Mucosa of descending colon (tissue), 3 donors: ENCODE data around the gene GMDS. TPM values are rescaled to one million over a fixed set of nuclear protein-coding genes. Genes with fewer than 3 reads are reported as not detected.
A peak's percentile ranks its signal among the peaks of the same experiment; 100 is the strongest.

ENCODE experiments used
- ATAC-seq: fragments of 200-7000 bp; cut with Tn5 transposase; one replicate; pipeline ENCODE4 v1.9.1; 2020; ENCODE audit warnings: mild to moderate bottlenecking, moderate library complexity
- DNase-seq, 3 donors: peaks; one replicate each; pipeline ENCODE4 v3.0.0-alpha.2; 2020
- H3K36me3 ChIP-seq: fragments of 200-600 bp; one replicate; pipeline ENCODE4 v1.8.0; 2021; ENCODE audit warnings: low read depth, mild to moderate bottlenecking
- H3K4me1 ChIP-seq: fragments of 200-600 bp; one replicate; pipeline ENCODE4 v1.8.0; 2021; ENCODE audit warnings: low read depth, mild to moderate bottlenecking
- H3K4me3 ChIP-seq: fragments of 200-600 bp; one replicate; pipeline ENCODE4 v1.8.0; 2021; ENCODE audit warnings: mild to moderate bottlenecking
- H3K9me3 ChIP-seq: fragments of 200-600 bp; one replicate; pipeline ENCODE4 v1.8.0; 2021; ENCODE audit warnings: mild to moderate bottlenecking
- intact Hi-C, 2 donors: fragments of 100-400 bp; cut with DNase I in 1 of 2; cut with micrococcal nuclease in 1 of 2; formaldehyde crosslinking; loops; one replicate each; pipeline versions ENCODE4 v1.11.0 to v1.11.1; 2022; cut with DNase I, micrococcal nuclease
- total RNA-seq, 3 donors: library from RNA; stranded (reverse); fragmentation: NEBNext Ultra II Directional in 2 of 3; extraction: Animal tissue kit (Norgen Biotek cat#: 25700) in 2 of 3; gene quantifications; one replicate each; pipeline versions ENCODE4 v1.2.1 to v1.2.4, GENCODE V29; 2021 to 2023
- TF ChIP-seq, protein P1 (sequence below): fragments of 200-600 bp; IDR thresholded peaks from one replicate; pipeline ENCODE4 v1.8.0; 2022; ENCODE audit warnings: antibody characterized with exemption, mild to moderate bottlenecking
- donor health status: DM: no; HTN: no; CAD: no; lungs with moderate emphysema.
- donor health status: DM: no; HTN: no; CAD: no.
- donor health status: DM: no; HTN: yes; CAD: no.

GMDS gene
- total RNA-seq, 3 donors from 2014 or later: 68.0 to 228 (median 135) TPM

DNA sequence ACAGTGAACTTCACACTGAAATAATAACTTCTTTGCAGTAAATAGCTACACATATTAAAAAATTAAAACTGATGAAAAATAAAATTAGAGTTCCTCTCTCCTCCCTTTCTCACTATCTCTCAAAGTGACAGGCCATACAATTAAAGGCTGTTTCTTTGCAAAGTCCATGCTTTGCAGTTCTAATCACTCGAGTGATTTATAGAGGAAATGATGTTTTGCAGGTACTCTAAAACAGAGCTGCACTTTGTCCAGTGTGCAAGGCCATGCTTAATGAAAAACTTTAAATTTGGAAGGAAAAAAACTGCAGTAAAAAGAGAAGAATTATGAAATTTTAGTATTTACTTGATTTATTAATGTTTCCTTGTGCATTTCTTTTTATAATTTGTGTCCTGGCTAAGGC, 112.5 kb downstream of the GMDS start:
- H3K4me3 ChIP-seq: no peak overlapping the region
- no peak for DNase-seq
- no peaks in the 10 kb centered on the region for H3K9me3 ChIP-seq
- no peaks in the 10 kb centered on the region for H3K36me3 ChIP-seq
- TF ChIP-seq, protein P1, sequence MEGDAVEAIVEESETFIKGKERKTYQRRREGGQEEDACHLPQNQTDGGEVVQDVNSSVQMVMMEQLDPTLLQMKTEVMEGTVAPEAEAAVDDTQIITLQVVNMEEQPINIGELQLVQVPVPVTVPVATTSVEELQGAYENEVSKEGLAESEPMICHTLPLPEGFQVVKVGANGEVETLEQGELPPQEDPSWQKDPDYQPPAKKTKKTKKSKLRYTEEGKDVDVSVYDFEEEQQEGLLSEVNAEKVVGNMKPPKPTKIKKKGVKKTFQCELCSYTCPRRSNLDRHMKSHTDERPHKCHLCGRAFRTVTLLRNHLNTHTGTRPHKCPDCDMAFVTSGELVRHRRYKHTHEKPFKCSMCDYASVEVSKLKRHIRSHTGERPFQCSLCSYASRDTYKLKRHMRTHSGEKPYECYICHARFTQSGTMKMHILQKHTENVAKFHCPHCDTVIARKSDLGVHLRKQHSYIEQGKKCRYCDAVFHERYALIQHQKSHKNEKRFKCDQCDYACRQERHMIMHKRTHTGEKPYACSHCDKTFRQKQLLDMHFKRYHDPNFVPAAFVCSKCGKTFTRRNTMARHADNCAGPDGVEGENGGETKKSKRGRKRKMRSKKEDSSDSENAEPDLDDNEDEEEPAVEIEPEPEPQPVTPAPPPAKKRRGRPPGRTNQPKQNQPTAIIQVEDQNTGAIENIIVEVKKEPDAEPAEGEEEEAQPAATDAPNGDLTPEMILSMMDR: no peak
- peak; percentile 39 for ATAC-seq
- H3K4me1 ChIP-seq: no peaks in the 10 kb centered on the region
- intact Hi-C loops: no loop called here

DNA sequence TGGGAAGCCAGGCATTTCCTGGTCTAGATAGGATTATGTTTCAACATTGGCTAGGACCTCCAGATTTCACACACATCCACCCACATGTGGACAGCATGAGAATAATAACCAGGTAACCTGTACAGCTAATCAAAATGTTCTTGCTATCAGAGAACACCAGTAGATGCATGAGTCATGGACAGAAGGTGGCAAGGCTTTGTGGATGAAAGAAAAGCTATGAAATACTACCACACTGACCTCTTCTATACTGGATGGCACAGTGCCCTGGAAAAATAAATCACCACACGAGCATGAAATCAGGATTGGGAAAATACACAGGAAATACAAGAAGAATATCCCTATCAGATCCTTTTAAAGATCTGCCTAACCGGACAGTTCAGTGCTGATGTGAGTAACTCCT, 113.0 kb downstream of the GMDS start:
- H3K9me3 ChIP-seq: no peaks in the 10 kb centered on the region
- no peak overlapping the region for H3K4me3 ChIP-seq
- ATAC-seq: peak; percentile 51
- DNase-seq: no peak
- intact Hi-C loops: no loop called here
- no peaks in the 10 kb centered on the region for H3K4me1 ChIP-seq
- no peaks in the 10 kb centered on the region for H3K36me3 ChIP-seq
- TF ChIP-seq, protein P1: no peak

DNA sequence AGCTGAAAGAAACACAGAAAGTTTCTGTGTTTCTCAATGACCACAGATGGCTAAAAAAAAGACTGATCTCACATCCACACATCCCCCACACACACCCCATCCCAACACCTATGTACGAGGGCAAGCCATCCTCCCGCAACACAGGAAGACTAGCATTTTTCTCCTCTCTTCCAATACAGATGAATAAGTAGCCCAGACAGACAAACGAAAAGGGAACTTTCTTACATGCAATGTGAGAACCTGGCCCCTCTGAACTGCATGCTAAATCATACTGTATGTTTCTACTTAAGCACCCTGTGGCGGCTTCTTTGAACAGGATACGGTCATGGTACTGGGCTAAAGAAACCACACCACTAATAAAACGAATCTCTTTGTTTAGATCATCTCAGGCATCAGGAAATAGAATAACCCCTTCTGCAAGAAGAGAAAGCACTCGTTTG, 116.2 kb downstream of the GMDS start:
- no peak for DNase-seq
- intact Hi-C loops: no loop called here
- Histone ChIP-seq H3K9me3 (no peaks in the 10 kb centered on the region), H3K36me3 (no peaks in the 10 kb centered on the region), H3K4me3 (no peak overlapping the region), H3K4me1 (no peaks in the 10 kb centered on the region)
- ATAC-seq: no peak
- TF ChIP-seq, protein P1: no peak

DNA sequence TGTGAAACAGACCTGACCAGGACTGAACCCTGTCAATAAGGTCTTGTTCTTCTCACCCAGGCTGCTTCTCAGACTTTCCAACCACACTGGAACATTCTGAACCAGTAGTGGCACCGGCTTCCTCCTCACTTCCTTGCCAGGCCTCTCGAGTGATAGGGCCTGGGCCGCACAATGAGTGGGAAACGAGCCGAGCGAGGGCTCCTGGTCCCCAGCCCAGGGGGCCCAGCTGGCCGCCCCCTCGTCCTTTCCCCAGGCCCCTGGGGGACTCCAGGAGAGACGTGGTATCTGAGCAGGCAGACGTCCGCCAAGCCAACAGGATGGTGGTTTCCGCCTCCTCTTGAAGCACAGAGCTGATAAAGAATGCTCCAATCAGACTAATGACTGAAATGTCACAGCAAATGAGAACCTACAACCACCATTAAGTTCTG, 117.9 kb downstream of the GMDS start:
- no peaks in the 10 kb centered on the region for H3K9me3 ChIP-seq
- TF ChIP-seq, protein P1: no peak
- H3K36me3 ChIP-seq: no peaks in the 10 kb centered on the region
- intact Hi-C loops: no loop called here
- H3K4me3 ChIP-seq: no peak overlapping the region
- ATAC-seq (peak; percentile 72), DNase-seq (peak in 2 of 3 donors; percentile 37 to 62)
- H3K4me1 ChIP-seq: no peaks in the 10 kb centered on the region

DNA sequence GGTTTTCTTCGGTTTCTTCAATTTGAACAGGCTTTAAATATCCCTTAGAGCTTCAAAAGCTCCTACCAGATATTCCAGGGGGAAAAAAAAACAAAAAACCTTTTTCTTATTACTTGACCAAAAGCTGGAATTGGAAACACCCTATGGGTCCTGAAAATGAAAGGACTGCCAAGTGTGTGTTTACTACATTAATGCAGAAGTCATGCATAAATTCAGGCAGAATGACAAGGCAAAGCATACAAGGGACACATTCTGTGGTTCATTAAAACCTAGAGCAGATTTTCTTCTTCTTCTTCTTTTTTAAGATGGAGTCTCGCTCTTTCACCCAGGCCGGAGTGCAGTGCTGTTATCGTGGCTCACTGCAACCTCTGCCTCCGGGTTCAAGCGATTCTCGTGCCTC, 119.1 kb downstream of the GMDS start:
- Histone ChIP-seq H3K4me1 (no peaks in the 10 kb centered on the region), H3K4me3 (no peak overlapping the region), H3K36me3 (no peaks in the 10 kb centered on the region), H3K9me3 (no peaks in the 10 kb centered on the region)
- no peak for ATAC-seq
- intact Hi-C loops: no loop called here
- no peak for DNase-seq
- TF ChIP-seq, protein P1: no peak

DNA sequence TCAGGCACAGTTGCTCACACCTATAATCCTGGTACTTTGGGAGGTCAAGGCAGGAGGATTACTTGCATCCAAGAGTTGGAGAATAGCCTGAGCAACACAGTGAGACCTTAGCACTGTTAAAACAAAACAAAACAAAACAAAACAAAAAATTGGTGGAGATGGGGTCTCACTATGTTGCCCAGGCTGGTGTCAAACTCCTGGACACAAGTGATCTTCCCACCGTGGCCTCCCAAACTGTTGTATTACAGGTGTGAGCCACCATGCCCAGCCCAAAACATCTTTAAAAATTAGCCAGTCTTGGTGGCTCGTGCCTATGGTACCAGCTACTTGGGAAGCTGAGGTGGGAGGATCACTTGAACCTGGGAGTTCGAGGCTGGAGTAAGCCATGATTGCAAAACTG, 120.2 kb downstream of the GMDS start:
- no peak overlapping the region for H3K4me3 ChIP-seq
- intact Hi-C loops: no loop called here
- TF ChIP-seq, protein P1: no peak
- DNase-seq (no peak), ATAC-seq (no peak)
- no peaks in the 10 kb centered on the region for H3K9me3 ChIP-seq
- H3K36me3 ChIP-seq: no peaks in the 10 kb centered on the region
- no peaks in the 10 kb centered on the region for H3K4me1 ChIP-seq
